ENCODE results near the gene GNG7. TPM values are rescaled to one million over a fixed set of nuclear protein-coding genes. Genes with fewer than 3 reads are reported as not detected.
"Not testable (repeated sequence)": the region's sequence is repeated elsewhere in the genome, so short reads cannot be mapped to it uniquely, and the experiment has no call there.

The GNG7 gene
- total RNA-seq, 2 experiments from 2014 or later, result 1.1 to 1.2 TPM

DNA sequence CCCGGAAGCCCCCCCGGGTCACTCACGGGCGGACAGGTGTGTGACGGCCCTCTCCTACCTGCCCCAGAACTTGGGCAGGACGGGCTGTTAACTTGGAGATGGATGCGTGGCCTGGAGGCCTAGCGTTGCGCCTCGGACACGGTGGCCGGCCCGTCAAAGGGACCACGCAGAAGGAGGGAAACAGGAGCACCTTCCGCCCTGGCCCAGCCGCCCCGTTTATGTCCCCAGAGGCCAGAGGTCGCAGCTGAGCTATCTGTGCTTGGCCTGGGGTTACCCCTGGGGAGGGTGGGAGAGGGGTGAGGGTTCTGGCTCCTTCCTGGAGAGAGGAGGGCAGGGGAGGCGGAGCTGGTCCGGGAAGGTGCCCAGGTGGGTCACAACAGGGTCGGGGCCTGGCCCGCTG, 190.9 kb downstream of the GNG7 start:
- H3K36me3 Mint-ChIP-seq (ENCODE audit: low read depth), result no peaks in the 10 kb centered on the region
- DNase-seq (no peak), ATAC-seq (no peak)
- no peak overlapping the region for H3K27ac Mint-ChIP-seq
- ChIA-PET CTCF (interaction anchor here (0.7 kb wide), 1 partner anchor 1617 kb away, joined by 4 read pairs; no protein-coding TSS in a partner anchor), POLR2A (no interaction called here)
- intact Hi-C loops (cut with DNase I, micrococcal nuclease), result no loop called here
- no peaks in the 10 kb centered on the region for H3K9me3 Mint-ChIP-seq (ENCODE audit: low read depth)
- peaks cover 10% of the 10 kb centered on the region for H3K4me1 Mint-ChIP-seq
- H3K27me3 Mint-ChIP-seq, result peaks cover 2% of the 10 kb centered on the region
- no peak overlapping the region for H3K4me3 Mint-ChIP-seq

DNA sequence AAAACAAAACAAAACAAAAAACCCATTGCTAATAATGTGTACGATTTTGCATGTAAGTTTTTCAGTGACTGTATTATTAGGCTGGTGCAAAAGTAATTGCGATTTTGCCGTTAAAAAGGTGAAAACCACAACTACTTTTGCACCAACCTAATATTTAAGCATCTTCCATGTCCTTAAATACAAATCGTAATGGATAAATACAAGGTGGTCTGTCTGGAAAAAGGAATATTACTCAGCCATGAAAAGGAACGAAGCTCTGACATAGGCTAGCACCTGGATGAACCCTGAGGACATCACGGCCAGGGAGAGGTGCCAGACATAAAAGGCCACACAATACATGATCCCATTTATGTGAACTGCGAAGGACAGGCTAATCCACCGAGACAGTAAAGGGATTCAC, 193.4 kb downstream of the GNG7 start:
- H3K9me3 Mint-ChIP-seq (ENCODE audit: low read depth), result no peaks in the 10 kb centered on the region
- no peak overlapping the region for H3K27ac Mint-ChIP-seq
- intact Hi-C loops (cut with DNase I, micrococcal nuclease), result no loop called here
- no peak for DNase-seq
- H3K4me1 Mint-ChIP-seq, result peaks cover 14% of the 10 kb centered on the region
- ATAC-seq, result no peak
- ChIA-PET CTCF (interaction anchor here (0.6 to 0.8 kb wide), 3 partner anchors 53 to 516 kb away, joined by 3 to 6 read pairs (median 3); no protein-coding TSS in a partner anchor), POLR2A (no interaction called here)
- no peaks in the 10 kb centered on the region for H3K36me3 Mint-ChIP-seq (ENCODE audit: low read depth)
- H3K4me3 Mint-ChIP-seq, result no peak overlapping the region
- peaks cover 4% of the 10 kb centered on the region for H3K27me3 Mint-ChIP-seq

DNA sequence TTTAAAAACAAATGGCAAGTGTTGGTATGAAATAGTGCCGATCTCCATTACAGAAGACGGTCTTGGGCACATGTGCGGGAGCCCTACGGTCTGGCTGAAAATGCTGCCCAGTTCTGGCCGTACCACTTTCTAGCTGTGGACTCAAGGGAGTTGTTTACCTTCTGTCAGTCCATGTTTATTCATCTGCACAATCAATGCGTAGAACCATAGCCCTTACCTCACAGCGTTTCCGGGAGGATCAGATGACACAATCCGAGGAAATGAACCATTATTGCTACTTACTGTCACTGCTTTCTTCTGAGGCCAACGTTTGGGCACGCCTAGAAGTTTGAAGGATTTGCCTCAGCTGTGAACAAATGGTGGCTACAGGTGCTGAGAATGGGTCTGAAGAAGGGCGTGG, 195.4 kb downstream of the GNG7 start:
- H3K27ac Mint-ChIP-seq, result peak overlapping the region; percentile 72
- ChIA-PET POLR2A (no interaction called here), CTCF (interaction anchor here (0.6 to 1.0 kb wide), 2 partner anchors 80 to 141 kb away, joined by 3 read pairs; no protein-coding TSS in a partner anchor)
- H3K9me3 Mint-ChIP-seq (ENCODE audit: low read depth), result no peaks in the 10 kb centered on the region
- intact Hi-C loops (cut with DNase I, micrococcal nuclease), result loop anchor here in 1 of 2 experiments (1.0 kb wide), 1 partner anchor 92 kb away; no protein-coding TSS in a partner anchor
- H3K4me3 Mint-ChIP-seq, result no peak overlapping the region
- H3K27me3 Mint-ChIP-seq, result peaks cover 4% of the 10 kb centered on the region
- ATAC-seq, result peak; percentile 68
- DNase-seq, result peak; percentile 57
- no peaks in the 10 kb centered on the region for H3K36me3 Mint-ChIP-seq (ENCODE audit: low read depth)
- H3K4me1 Mint-ChIP-seq, result peaks cover 26% of the 10 kb centered on the region

DNA sequence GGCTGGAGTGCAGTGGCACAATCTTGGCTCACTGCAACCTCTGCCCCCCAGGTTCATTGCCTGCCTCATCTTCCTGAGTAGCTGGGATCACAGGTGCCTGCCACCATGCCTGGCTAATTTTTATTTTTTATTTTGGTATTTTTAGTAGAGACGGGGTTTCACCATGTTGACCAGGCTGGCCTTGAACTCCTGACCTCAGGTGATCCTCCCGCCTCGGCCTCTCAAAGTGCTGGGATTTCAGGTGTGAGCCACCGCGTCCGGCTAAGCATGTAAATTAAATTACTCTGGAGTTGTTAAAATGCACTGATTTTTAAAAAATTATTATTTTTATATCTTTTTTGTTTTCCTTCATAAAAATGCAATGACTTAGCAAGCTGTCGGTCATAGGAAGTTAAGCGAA, 195.8 kb downstream of the GNG7 start:
- H3K27ac Mint-ChIP-seq; H3K4me3 Mint-ChIP-seq; H3K27me3 Mint-ChIP-seq; H3K9me3 Mint-ChIP-seq (ENCODE audit: low read depth); POLR2A ChIA-PET; DNase-seq; H3K36me3 Mint-ChIP-seq (ENCODE audit: low read depth); ATAC-seq: not testable (repeated sequence)
- CTCF ChIA-PET, result interaction anchor here (0.6 to 1.0 kb wide), 2 partner anchors 80 to 141 kb away, joined by 3 read pairs; no protein-coding TSS in a partner anchor
- intact Hi-C loops (cut with DNase I, micrococcal nuclease), result loop anchor here in 1 of 2 experiments (1.0 kb wide), 1 partner anchor 93 kb away; no protein-coding TSS in a partner anchor
- peaks cover 26% of the 10 kb centered on the region for H3K4me1 Mint-ChIP-seq

DNA sequence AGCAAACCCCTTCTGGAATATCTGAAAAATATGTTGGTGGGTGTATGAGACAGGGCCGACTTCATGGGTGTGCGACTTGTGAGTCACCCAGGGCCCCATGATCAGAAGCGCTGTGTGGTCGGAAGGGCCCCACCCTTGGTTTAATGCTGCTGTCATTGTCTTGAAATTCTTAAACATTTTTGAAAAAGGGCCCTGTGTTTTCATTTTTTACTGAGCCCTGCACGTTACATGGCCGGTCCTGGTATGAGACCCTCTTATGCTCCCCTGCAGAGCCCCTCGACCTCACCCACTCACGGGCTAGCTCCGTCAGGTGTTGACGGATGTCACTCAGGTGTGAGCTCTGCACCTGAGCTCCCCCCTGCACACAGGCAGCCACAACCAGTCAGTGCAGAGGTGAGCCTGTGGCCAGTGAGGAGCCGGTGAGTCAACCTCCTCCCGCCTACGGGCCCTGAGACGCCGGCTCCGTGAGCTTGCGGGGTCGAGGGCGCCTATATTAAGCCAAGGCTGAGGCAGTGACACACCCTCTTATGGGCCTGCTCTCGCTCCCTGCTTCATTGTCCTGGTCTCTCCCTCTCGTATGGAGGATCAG, 198.9 kb downstream of the GNG7 start:
- DNase-seq, result peak; percentile 85
- no peaks in the 10 kb centered on the region for H3K36me3 Mint-ChIP-seq (ENCODE audit: low read depth)
- ATAC-seq, result peak; percentile 88
- CTCF ChIA-PET, result interaction anchor here (0.8 to 1.5 kb wide), 5 partner anchors 9 to 110 kb away, joined by 3 to 6 read pairs (median 3); partner anchors contain the start of gene GADD45B
- H3K9me3 Mint-ChIP-seq (ENCODE audit: low read depth), result no peaks in the 10 kb centered on the region
- peaks cover 26% of the 10 kb centered on the region for H3K4me1 Mint-ChIP-seq
- H3K27ac Mint-ChIP-seq, result peak overlapping the region; percentile 58
- H3K4me3 Mint-ChIP-seq, result no peak overlapping the region
- peaks cover 10% of the 10 kb centered on the region for H3K27me3 Mint-ChIP-seq
- POLR2A ChIA-PET, result interaction anchor here (0.6 to 2.5 kb wide), 3 partner anchors 24 to 117 kb away, joined by 3 to 15 read pairs (median 7); partner anchors contain the start of gene GADD45B
- intact Hi-C loops (cut with DNase I, micrococcal nuclease), result loop anchor here in 1 of 2 experiments (1.0 to 2.0 kb wide), 2 partner anchors 25 to 50 kb away; no protein-coding TSS in a partner anchor

DNA sequence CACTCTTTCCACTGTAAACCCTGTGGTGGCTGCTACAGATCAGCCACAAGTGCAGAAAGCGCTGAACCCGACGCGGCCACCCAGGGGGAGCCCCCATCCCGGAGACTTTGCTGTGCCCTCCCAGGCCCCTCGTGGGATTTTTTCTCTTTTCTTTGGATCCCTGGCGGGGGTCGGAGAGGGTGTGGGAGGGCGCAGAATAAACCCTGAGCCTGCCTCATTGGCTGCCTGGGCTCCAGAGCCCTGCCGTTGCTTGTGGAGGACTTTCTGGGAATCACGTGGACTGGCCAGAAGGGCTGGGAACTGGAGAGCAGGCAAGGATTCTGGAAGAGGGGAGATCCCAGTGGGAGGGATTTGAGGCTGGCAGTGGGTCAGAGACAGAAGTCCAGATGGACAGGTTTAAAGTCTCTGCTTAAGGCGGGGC, 201.6 kb downstream of the GNG7 start:
- Mint-ChIP-seq H3K4me3 (no peak overlapping the region), H3K27me3 (peaks cover 8% of the 10 kb centered on the region), H3K4me1 (peaks cover 18% of the 10 kb centered on the region), H3K9me3 (ENCODE audit: low read depth) (no peaks in the 10 kb centered on the region), H3K36me3 (ENCODE audit: low read depth) (no peaks in the 10 kb centered on the region), H3K27ac (no peak overlapping the region)
- no peak for ATAC-seq
- ChIA-PET POLR2A (no interaction called here), CTCF (no interaction called here)
- intact Hi-C loops (cut with DNase I, micrococcal nuclease), result no loop called here
- DNase-seq, result no peak

DNA sequence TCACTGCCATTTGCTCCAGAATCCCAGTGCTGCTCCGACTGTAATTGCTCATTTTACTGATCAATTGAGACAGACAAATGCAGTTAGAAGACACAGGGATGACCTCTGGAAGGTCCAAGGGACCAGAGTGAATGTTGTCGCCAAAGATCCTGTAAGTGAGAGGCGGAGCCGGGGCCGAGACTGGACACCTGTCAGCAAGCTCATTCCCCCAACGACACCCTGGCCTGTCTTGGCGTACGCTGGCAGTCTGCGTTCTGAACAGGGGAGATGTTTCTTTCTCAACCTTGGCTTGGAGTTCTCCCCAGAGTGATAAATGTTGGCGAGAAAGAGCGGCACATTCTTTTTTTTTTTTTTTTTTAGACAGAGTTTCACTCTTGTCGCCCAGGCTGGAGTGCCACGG, 202.3 kb downstream of the GNG7 start:
- intact Hi-C loops (cut with DNase I, micrococcal nuclease), result no loop called here
- H3K27ac Mint-ChIP-seq, result no peak overlapping the region
- no peak for DNase-seq
- ATAC-seq, result no peak
- H3K9me3 Mint-ChIP-seq (ENCODE audit: low read depth), result no peaks in the 10 kb centered on the region
- CTCF ChIA-PET, result no interaction called here
- POLR2A ChIA-PET, result no interaction called here
- H3K4me1 Mint-ChIP-seq, result peaks cover 20% of the 10 kb centered on the region
- peaks cover 8% of the 10 kb centered on the region for H3K27me3 Mint-ChIP-seq
- H3K36me3 Mint-ChIP-seq (ENCODE audit: low read depth), result no peaks in the 10 kb centered on the region
- no peak overlapping the region for H3K4me3 Mint-ChIP-seq

DNA sequence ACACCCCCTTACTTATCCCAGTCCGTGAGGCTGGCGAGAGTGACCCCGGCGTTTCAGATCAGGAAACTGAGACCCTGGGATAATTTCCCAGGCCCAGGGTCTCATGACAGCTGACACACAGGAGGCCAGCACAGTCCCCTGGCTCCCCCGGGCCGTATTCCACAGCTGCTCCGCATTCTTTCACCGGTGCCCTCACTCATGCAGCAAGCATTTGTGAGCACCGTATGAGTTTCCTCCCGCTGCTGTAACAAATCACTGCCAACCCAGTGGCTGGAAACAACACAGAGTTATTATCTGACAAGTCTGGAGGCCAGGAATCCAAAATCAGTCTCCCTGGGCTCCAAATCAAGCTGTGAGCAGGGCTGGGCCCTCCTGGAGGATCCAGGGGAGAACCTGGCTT, 205.3 kb downstream of the GNG7 start:
- intact Hi-C loops (cut with DNase I, micrococcal nuclease), result no loop called here
- no peaks in the 10 kb centered on the region for H3K9me3 Mint-ChIP-seq (ENCODE audit: low read depth)
- no peak overlapping the region for H3K4me3 Mint-ChIP-seq
- ATAC-seq (no peak), DNase-seq (no peak)
- ChIA-PET CTCF (interaction anchor here (0.6 to 1.3 kb wide), 2 partner anchors 117 to 467 kb away, joined by 3 to 4 read pairs; no protein-coding TSS in a partner anchor), POLR2A (no interaction called here)
- H3K27ac Mint-ChIP-seq, result no peak overlapping the region
- H3K27me3 Mint-ChIP-seq, result peaks cover 22% of the 10 kb centered on the region
- H3K4me1 Mint-ChIP-seq, result peaks cover 10% of the 10 kb centered on the region
- no peaks in the 10 kb centered on the region for H3K36me3 Mint-ChIP-seq (ENCODE audit: low read depth)

DNA sequence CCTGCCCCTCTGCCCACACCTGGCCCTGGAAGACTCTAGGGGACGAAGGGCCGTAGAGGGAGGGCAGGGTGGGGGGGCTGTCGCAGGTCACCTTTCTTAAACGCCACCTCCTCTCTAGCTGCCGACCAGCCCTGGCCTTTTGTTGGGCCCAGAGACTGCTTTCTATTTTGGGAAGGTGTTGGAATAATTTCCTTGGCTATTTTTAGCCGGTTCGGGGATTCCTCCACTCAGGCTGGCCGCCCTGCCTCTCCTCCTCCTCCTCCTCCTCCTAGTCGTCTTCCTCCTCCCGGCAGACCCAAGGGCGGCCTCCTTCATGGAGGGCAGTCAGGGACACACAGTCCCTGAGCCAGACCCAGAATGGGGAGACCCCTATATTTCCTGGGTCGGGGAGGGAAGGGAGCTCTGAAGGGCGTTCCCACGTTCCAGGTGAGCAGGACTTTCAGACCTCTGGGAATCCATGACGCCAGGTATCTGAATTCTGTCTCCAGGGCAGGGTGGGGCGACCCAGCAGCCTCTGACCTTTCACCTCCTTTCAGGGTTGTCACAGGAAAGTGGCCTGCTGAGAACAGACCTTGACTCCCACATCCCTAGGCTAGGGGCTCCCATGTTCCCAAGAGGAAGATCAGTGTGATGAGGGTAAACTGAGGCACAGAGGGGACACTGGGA, 206.7 kb downstream of the GNG7 start:
- POLR2A ChIA-PET, result no interaction called here
- no peaks in the 10 kb centered on the region for H3K9me3 Mint-ChIP-seq (ENCODE audit: low read depth)
- intact Hi-C loops (cut with DNase I, micrococcal nuclease), result no loop called here
- no peak overlapping the region for H3K4me3 Mint-ChIP-seq
- no peak for DNase-seq
- no peak for ATAC-seq
- CTCF ChIA-PET, result interaction anchor here (1.3 kb wide), 2 partner anchors 118 to 142 kb away, joined by 3 to 4 read pairs; no protein-coding TSS in a partner anchor
- H3K27ac Mint-ChIP-seq, result no peak overlapping the region
- H3K27me3 Mint-ChIP-seq, result peaks cover 28% of the 10 kb centered on the region
- no peaks in the 10 kb centered on the region for H3K36me3 Mint-ChIP-seq (ENCODE audit: low read depth)
- peaks cover 10% of the 10 kb centered on the region for H3K4me1 Mint-ChIP-seq

DNA sequence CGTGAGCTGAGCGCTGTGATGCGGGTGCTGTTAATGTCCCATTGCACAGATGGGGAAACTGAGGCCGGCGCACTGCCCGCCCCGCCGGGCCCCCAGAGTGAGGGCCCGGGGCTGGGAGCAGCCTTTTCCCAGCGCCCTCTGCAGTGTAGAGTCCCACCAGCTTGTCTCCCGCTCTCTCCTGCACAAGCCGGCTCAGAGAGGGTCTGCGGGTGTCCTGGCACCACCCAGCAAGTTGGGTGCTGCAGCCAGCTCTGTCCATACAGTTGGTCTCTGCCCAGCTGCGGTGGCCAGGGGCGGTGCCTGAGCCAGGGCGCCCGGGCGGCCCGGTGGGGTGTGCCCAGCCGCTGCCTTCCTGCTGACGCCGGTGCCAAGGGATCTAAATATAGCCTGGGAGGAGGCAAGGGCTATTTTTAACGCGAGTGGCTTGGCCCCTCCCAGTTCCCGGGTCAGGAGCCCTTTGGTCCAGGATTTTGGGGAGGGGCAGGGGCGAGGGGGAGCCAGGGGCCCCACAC, 207.3 kb downstream of the GNG7 start:
- Mint-ChIP-seq H3K9me3 (ENCODE audit: low read depth) (no peaks in the 10 kb centered on the region), H3K4me1 (peaks cover 10% of the 10 kb centered on the region), H3K36me3 (ENCODE audit: low read depth) (no peaks in the 10 kb centered on the region), H3K4me3 (peak overlapping the region; percentile 30), H3K27me3 (peaks cover 30% of the 10 kb centered on the region), H3K27ac (no peak overlapping the region)
- CTCF ChIA-PET, result interaction anchor here (1.0 to 1.3 kb wide), 2 partner anchors 9 to 142 kb away, joined by 3 to 6 read pairs; no protein-coding TSS in a partner anchor
- peak; percentile 31 for ATAC-seq
- POLR2A ChIA-PET, result interaction anchor here (3.3 kb wide), 1 partner anchor 18 kb away, joined by 12 read pairs; the partner anchor contains the start of gene GADD45B
- intact Hi-C loops (cut with DNase I, micrococcal nuclease), result no loop called here
- no peak for DNase-seq

DNA sequence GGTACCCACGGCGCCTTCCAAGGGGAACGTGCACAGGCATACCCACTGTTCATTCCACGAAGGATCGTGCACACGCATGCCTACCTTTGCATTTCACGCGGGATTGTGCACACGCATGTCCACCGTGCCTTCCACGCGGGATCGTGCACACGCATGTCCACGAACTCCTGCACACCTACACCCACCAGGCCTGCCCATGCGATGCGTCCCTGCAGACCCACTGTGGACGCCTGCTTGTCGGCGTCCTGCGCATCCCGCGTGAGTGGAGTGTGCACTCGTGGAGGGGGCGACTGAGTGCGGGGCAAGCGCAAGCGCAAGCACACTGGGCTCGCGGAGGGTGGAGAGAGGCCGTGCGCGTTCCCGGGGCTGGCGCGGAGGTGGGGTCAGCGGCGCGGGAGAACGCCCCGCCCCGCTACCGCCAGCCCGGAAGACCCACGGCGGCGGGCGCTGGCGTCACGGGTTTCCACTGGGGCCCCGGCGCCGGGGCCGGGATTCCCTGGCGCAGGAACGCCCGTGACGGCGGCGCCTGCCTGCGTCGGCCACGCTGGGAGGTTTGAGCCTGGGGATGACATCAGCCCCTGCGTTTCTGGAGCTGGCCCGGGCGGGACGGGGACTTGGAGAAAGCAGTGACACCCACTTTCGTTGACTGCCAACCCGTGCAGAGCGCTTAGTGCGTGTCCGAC, 207.9 kb downstream of the GNG7 start:
- DNase-seq (peak; percentile 69), ATAC-seq (peak; percentile 82)
- Mint-ChIP-seq H3K4me1 (peaks cover 13% of the 10 kb centered on the region), H3K9me3 (ENCODE audit: low read depth) (no peaks in the 10 kb centered on the region), H3K4me3 (peak overlapping the region; percentile 52), H3K27ac (no peak overlapping the region), H3K36me3 (ENCODE audit: low read depth) (no peaks in the 10 kb centered on the region), H3K27me3 (peaks cover 33% of the 10 kb centered on the region)
- intact Hi-C loops (cut with DNase I, micrococcal nuclease), result no loop called here
- ChIA-PET CTCF (interaction anchor here (1.0 to 1.3 kb wide), 2 partner anchors 9 to 143 kb away, joined by 3 to 6 read pairs; no protein-coding TSS in a partner anchor), POLR2A (interaction anchor here (3.3 kb wide), 1 partner anchor 18 kb away, joined by 12 read pairs; the partner anchor contains the start of gene GADD45B)
